ENCODE data around the gene GPR137B.
"Not testable (repeated sequence)": the region's sequence is repeated elsewhere in the genome, so short reads cannot be mapped to it uniquely, and the experiment has no call there.

GPR137B gene

DNA sequence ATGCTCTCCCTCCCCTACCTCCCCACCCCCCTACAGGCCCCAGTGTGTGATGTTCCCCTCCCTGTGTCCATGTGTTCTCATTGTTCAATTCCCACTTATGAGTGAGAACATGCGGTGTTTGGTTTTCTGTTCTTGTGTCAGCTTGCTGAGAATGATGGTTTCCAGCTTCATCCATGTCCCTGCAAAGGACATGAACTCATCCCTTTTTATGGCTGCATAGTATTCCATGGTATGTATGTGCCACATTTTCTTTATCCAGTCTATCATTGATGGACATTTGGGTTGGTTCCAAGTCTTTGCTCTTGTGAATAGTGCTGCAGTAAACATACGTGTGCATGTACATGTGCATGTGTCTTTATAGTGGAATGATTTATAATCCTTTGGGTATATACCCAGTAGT is 44.1 kb downstream of the GPR137B start:
- in situ Hi-C loops (cut with MboI; ENCODE audit: low sequenced_read_pairs); H3K4me1 ChIP-seq; H3K36me3 ChIP-seq (replicated peaks); DNase-seq (ENCODE audit: low spot score in 2 of 2); H3K4me3 ChIP-seq; H3K9me3 ChIP-seq; H3K27me3 ChIP-seq (ENCODE audit: low read depth): not testable (repeated sequence)

DNA sequence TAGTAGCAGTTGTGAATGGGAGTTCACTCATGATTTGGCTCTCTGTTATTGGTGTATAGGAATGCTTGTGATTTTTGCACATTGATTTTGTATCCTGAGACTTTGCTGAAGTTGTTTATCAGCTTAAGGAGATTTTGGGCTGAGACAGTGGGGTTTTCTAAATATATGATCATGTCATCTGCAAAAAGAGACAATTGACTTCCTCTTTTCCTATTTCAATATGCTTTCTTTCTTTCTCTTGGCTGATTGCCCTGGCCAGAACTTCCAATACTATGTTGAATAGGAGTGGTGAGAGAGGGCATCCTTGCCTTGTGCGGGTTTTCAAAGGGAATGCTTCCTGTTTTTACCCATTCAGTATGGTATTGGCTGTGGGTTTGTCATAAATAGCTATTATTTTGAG is 45.7 kb downstream of the GPR137B start:
- in situ Hi-C loops (cut with MboI; ENCODE audit: low sequenced_read_pairs) = not testable (repeated sequence)

DNA sequence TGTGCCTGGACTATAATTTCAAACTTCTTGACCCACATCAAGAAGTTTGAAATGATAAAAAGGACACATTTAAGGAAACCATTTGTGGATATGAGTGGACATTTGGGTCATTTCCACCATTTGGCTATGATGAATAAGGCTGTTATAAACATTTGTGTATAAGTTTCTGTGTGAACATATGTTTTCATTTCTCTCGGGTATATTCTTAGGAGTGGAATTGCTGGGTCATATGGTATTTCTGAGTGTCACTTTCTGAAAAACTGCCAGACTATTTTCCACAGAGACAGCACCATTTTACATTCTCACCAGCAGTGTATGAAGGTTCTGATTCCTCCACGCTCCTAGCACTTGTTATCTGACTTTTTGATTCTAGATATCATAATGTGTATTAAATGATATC is 50.8 kb downstream of the GPR137B start:
- Histone ChIP-seq H3K4me1 (no peaks in the 10 kb centered on the region), H3K9me3 (no peaks in the 10 kb centered on the region), H3K27me3 (ENCODE audit: low read depth) (no peaks in the 10 kb centered on the region), H3K36me3 (replicated peaks) (no peaks in the 10 kb centered on the region; the same call in 1 of the 2 replicates), H3K4me3 (no peak overlapping the region)
- in situ Hi-C loops (cut with MboI; ENCODE audit: low sequenced_read_pairs) = no loop called here
- DNase-seq (ENCODE audit: low spot score in 2 of 2) = no peak

More for the DNA sequence above, 45.7 kb downstream of the GPR137B start:
- not testable (repeated sequence) for H3K9me3 ChIP-seq; H3K36me3 ChIP-seq (replicated peaks); DNase-seq (ENCODE audit: low spot score in 2 of 2); H3K27me3 ChIP-seq (ENCODE audit: low read depth); H3K4me1 ChIP-seq; H3K4me3 ChIP-seq

DNA sequence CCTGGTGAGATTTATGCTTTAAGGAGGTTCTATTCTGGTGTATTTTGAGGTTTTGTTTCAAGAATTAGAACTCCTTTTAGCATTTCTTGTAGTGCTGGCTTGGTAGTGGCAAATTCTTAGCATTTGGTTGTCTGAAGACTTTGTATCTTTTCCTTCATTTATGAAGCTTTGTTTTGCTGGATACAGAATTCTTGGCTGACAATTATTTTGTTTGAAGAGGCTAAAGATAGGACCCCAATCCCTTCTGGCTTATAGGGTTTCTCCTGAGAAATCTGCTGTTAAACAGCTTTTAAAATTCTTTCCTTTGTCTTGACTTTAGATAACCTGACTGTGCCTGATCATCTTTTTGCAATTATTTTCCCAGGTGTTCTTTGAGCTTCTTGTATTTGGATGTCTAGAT is 58.6 kb downstream of the GPR137B start:
- Histone ChIP-seq H3K4me1 (no peaks in the 10 kb centered on the region), H3K27me3 (ENCODE audit: low read depth) (no peaks in the 10 kb centered on the region), H3K36me3 (replicated peaks) (no peaks in the 10 kb centered on the region; the same call in 1 of the 2 replicates), H3K4me3 (no peak overlapping the region), H3K9me3 (0 out of 2 replicates have a peak, but pooled peaks cover 2% of the 10 kb centered on the region)
- no peak for DNase-seq (ENCODE audit: low spot score in 2 of 2)
- in situ Hi-C loops (cut with MboI; ENCODE audit: low sequenced_read_pairs) = no loop called here

GRCh38 chr1:236201786-236202185 is 59.4 kb downstream of the GPR137B start:
- Histone ChIP-seq H3K27me3 (ENCODE audit: low read depth) (no peaks in the 10 kb centered on the region), H3K9me3 (0 out of 2 replicates have a peak, but pooled peaks cover 2% of the 10 kb centered on the region), H3K4me3 (no peak overlapping the region), H3K4me1 (no peaks in the 10 kb centered on the region), H3K36me3 (replicated peaks) (no peaks in the 10 kb centered on the region; the same call in 1 of the 2 replicates)
- in situ Hi-C loops (cut with MboI; ENCODE audit: low sequenced_read_pairs) = no loop called here
- DNase-seq (ENCODE audit: low spot score in 2 of 2) = no peak

DNA sequence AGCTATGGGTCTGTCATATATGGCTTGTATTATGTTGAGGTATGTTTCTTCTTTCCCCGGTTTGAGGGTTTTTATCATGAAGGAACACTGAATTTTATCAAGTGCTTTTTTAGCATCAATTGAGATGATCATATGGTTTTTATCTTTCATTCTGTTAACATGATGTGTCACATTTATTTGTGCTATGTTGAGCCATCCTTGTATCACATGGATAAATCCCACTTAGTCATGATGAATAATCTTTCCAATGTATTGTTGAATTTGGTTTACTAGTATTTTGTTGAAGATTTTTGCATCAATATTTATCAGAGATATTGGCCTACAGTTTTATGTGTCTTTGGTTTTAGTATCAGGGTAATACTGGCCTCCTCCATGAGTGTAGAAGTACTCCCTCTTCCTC is 61.7 kb downstream of the GPR137B start:
- H3K27me3 ChIP-seq (ENCODE audit: low read depth) = no peaks in the 10 kb centered on the region
- H3K4me3 ChIP-seq = no peak overlapping the region
- no peak for DNase-seq (ENCODE audit: low spot score in 2 of 2)
- no peaks in the 10 kb centered on the region for H3K36me3 ChIP-seq (replicated peaks)
- no peaks in the 10 kb centered on the region for H3K4me1 ChIP-seq
- 0 out of 2 replicates have a peak, but pooled peaks cover 2% of the 10 kb centered on the region for H3K9me3 ChIP-seq
- in situ Hi-C loops (cut with MboI; ENCODE audit: low sequenced_read_pairs) = no loop called here

- Histone ChIP-seq H3K36me3 (replicated peaks) (no peaks in the 10 kb centered on the region), H3K4me1 (no peaks in the 10 kb centered on the region), H3K4me3 (no peak overlapping the region), H3K27me3 (ENCODE audit: low read depth) (no peaks in the 10 kb centered on the region), H3K9me3 (0 out of 2 replicates have a peak, but pooled peaks cover 2% of the 10 kb centered on the region)
- DNase-seq (ENCODE audit: low spot score in 2 of 2) = no peak
- in situ Hi-C loops (cut with MboI; ENCODE audit: low sequenced_read_pairs) = no loop called here
Measured at GRCh38 chr1:236204656-236205055, 62.3 kb downstream of the GPR137B start.

DNA sequence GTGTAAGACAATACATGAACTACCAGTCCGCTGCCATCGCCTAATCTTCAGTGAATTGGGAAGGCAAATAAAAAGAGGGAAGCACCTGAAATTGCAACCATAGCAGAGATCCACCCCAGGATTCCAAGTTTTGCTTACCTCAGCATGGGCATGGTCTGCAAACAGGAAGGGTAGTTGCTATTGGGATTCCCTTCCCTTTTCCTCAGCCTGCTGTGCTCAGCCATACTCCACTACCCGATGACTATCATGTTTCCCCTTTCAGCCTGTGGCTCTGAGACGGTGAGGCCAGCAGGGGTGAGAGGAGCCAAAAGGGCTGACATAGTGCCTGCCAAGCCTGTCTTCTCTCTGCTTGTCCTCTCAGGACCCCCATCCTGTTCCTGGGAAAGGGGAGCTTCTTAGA is 64.2 kb downstream of the GPR137B start:
- Histone ChIP-seq H3K36me3 (replicated peaks) (no peaks in the 10 kb centered on the region), H3K4me1 (no peaks in the 10 kb centered on the region), H3K4me3 (no peak overlapping the region), H3K9me3 (no peaks in the 10 kb centered on the region), H3K27me3 (ENCODE audit: low read depth) (no peaks in the 10 kb centered on the region)
- DNase-seq (ENCODE audit: low spot score in 2 of 2) = no peak
- in situ Hi-C loops (cut with MboI; ENCODE audit: low sequenced_read_pairs) = no loop called here

DNA sequence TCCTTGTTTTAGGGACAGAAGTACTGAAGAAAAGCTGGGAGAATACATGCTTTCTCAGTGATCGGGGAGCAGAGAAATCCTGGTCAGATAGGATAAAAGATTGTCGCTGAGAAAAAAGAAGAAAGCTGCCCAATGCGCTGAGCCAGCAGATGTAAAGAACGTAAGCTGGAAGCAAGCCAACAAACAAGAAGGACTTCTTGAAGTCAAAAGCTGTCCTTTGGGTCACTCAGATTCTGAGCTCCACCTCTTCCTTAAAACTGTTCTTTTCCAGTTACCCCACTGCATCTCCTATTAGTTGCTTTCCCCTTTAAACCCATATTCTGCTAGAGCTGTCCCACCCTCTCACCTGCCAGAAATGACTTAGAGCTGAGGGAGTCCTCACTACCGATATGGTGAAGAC is 64.8 kb downstream of the GPR137B start:
- no peaks in the 10 kb centered on the region for H3K4me1 ChIP-seq
- DNase-seq (ENCODE audit: low spot score in 2 of 2) = no peak
- no peaks in the 10 kb centered on the region for H3K27me3 ChIP-seq (ENCODE audit: low read depth)
- no peak overlapping the region for H3K4me3 ChIP-seq
- H3K9me3 ChIP-seq = no peaks in the 10 kb centered on the region
- H3K36me3 ChIP-seq (replicated peaks) = no peaks in the 10 kb centered on the region
- in situ Hi-C loops (cut with MboI; ENCODE audit: low sequenced_read_pairs) = no loop called here

DNA sequence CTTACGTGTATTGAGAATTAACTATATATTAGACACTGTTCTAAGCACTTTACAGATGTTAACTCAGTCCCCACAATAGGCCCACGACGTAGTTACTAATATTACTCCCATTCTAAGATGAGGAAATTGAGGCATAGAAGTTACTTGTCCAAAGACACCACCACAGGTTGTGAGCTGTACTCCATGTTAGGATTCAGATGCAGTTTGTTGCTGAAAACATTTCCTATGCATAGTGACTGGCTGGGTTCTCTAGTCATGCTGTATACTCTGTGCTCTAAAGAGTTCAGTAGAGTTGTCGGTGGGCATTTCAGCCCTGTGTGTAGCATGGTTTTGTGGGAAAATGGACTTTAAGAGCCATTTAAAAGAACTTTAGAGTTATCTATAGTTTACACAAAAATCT is 65.2 kb downstream of the GPR137B start:
- in situ Hi-C loops (cut with MboI; ENCODE audit: low sequenced_read_pairs) = no loop called here
- H3K27me3 ChIP-seq (ENCODE audit: low read depth) = no peaks in the 10 kb centered on the region
- H3K4me1 ChIP-seq = no peaks in the 10 kb centered on the region
- DNase-seq (ENCODE audit: low spot score in 2 of 2) = no peak
- H3K4me3 ChIP-seq = no peak overlapping the region
- no peaks in the 10 kb centered on the region for H3K9me3 ChIP-seq
- H3K36me3 ChIP-seq (replicated peaks) = no peaks in the 10 kb centered on the region

DNA sequence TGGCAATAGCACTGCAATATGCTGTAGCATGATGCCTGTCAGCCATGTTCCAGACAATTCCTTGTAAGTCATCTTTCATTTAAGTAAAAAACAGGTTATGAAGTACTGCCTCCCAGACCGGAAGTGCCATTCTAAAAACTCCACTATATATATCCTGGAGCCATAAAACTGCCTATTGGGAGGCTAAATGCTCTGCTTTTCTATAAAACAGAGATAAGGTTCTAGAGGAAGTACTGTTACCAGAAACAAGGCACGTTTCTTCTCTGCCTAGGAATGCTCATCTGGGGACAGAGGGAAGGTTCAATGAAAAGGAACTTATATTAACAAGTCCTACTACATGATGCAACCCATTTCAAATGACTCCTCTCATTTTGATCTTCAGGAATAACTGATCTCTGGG is 66.8 kb downstream of the GPR137B start:
- Histone ChIP-seq H3K27me3 (ENCODE audit: low read depth) (no peaks in the 10 kb centered on the region), H3K4me3 (no peak overlapping the region), H3K9me3 (no peaks in the 10 kb centered on the region), H3K4me1 (no peaks in the 10 kb centered on the region), H3K36me3 (replicated peaks) (no peaks in the 10 kb centered on the region)
- no peak for DNase-seq (ENCODE audit: low spot score in 2 of 2)
- in situ Hi-C loops (cut with MboI; ENCODE audit: low sequenced_read_pairs) = no loop called here

DNA sequence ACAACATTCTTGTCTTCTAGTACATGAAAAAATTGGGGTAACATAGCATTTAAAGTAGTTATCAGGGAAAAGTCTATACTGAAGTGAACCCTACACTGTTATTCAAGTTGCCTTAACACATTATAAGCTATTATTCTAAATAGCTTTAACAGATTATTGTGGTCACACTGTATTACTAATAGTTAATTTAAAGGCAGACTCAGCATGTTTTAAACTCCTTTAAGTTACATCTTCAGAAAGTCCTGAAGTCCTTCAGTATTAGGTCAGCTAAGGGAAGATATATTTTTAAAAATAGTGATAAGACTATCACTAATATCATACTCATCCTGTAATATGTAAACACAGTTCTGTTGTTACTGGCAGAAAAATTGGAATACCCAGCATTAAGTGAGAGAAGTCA is 67.4 kb downstream of the GPR137B start:
- Histone ChIP-seq H3K4me1 (no peaks in the 10 kb centered on the region), H3K27me3 (ENCODE audit: low read depth) (no peaks in the 10 kb centered on the region), H3K36me3 (replicated peaks) (no peaks in the 10 kb centered on the region), H3K4me3 (no peak overlapping the region), H3K9me3 (no peaks in the 10 kb centered on the region)
- DNase-seq (ENCODE audit: low spot score in 2 of 2) = no peak
- in situ Hi-C loops (cut with MboI; ENCODE audit: low sequenced_read_pairs) = no loop called here

DNA sequence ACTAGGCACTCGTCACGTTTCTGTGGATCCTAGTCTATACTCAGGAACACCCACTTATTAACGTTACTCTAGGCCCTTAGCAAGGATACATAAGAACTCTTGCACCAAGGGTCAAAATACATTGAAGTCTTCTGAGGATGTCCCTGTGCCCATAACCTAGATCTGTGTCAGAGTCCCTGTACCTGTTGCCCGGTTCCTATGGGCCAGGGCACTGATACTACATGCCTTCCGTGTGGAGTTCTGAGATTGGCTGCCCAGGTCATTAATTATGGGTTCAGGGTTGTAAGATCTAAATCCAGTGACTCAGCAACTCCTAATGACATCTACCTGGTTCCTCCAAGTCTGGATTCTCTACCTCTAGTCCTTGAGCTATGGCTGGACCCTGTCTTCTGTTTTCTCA is 69.5 kb downstream of the GPR137B start:
- H3K4me3 ChIP-seq = no peak overlapping the region
- no peak for DNase-seq (ENCODE audit: low spot score in 2 of 2)
- in situ Hi-C loops (cut with MboI; ENCODE audit: low sequenced_read_pairs) = no loop called here
- H3K9me3 ChIP-seq = no peaks in the 10 kb centered on the region
- H3K27me3 ChIP-seq (ENCODE audit: low read depth) = no peaks in the 10 kb centered on the region
- H3K36me3 ChIP-seq (replicated peaks) = no peaks in the 10 kb centered on the region
- no peaks in the 10 kb centered on the region; the same call in 1 of the 2 replicates for H3K4me1 ChIP-seq

GRCh38 chr1:236213534-236213933 is 71.2 kb downstream of the GPR137B start:
- no peak for DNase-seq (ENCODE audit: low spot score in 2 of 2)
- Histone ChIP-seq H3K4me1 (no peaks in the 10 kb centered on the region; the same call in 1 of the 2 replicates), H3K27me3 (ENCODE audit: low read depth) (no peaks in the 10 kb centered on the region), H3K4me3 (no peak overlapping the region), H3K9me3 (no peaks in the 10 kb centered on the region), H3K36me3 (replicated peaks) (no peaks in the 10 kb centered on the region)
- in situ Hi-C loops (cut with MboI; ENCODE audit: low sequenced_read_pairs) = no loop called here

GRCh38 chr1:236214761-236215160 is 72.4 kb downstream of the GPR137B start:
- Histone ChIP-seq H3K4me3 (no peak overlapping the region), H3K9me3 (no peaks in the 10 kb centered on the region), H3K36me3 (replicated peaks) (no peaks in the 10 kb centered on the region), H3K4me1 (no peaks in the 10 kb centered on the region; the same call in 1 of the 2 replicates), H3K27me3 (ENCODE audit: low read depth) (no peaks in the 10 kb centered on the region)
- in situ Hi-C loops (cut with MboI; ENCODE audit: low sequenced_read_pairs) = no loop called here
- no peak for DNase-seq (ENCODE audit: low spot score in 2 of 2)
